Islet of Langerhans (tissue), 1 donor: ENCODE results near the gene GH1.
"Not testable (repeated sequence)": the region's sequence is repeated elsewhere in the genome, so short reads cannot be mapped to it uniquely, and the experiment has no call there.

Experiments
- FAIRE-seq: peaks from one replicate; lab custom pipeline; 2011; peaks lifted over from hg19 to GRCh38; lab: Jason Lieb, UNC

Gene GH1

DNA sequence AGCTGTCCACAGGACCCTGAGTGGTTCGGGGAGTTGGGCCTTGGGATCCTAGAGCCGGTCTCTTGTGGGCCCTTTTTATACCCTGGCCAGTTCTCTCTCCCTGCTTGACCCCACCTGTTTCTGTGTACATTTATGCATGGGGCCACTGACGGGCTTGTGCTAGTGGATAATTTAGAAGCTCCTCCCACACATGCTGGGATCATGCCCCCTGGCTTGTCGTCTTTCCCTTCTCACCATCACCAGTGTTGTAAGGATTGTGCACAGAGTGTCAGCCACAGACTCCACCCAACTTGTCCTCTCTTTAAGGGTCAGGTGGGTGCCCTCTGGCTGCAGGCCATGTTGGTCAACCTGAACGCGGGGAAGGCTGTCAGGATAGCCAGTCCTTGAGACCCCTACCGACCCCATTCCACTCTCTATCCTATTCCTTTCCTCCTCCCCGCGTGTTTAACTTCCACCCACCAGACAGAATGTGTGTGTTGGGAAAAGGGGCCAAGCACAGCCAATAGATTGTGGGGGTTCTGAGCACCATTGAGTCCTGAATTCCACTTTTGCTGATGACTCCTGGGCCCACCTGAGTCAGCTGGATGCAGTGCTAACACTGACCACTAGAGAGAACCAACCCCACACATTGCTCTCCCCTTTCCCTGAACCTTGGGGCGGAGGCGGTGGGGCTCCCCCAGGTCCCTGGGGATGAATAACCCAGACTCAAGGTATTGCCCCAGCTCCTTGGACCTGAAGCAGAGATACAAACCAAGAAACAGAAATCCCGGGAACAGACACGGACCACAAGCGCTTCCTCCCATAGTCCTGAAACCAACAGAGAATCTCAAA, 21.9 kb downstream of the GH1 start, which contains the start of gene CSH1:
Gene CSH1, minus strand, starts transcription at position 51 of the 831 bp plus-strand sequence. CDS start 63 bp downstream, outside the sequence.
- FAIRE-seq, result not testable (repeated sequence)

DNA sequence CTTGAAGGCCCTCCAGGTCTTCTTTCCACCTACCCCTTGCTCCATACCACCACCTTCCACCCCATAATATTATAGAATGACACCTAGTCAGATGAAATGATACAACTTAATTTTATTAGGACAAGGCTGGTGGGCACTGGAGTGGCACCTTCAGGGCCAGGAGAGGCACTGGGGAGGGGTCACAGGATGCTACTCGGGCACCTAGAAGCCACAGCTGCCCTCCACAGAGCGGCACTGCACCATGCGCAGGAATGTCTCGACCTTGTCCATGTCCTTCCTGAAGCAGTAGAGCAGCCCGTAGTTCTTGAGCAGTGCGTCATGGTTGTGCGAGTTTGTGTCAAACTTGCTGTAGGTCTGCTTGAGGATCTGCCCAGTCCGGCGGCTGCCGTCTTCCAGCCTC, 23.8 kb downstream of the GH1 start:
- not testable (repeated sequence) for FAIRE-seq

DNA sequence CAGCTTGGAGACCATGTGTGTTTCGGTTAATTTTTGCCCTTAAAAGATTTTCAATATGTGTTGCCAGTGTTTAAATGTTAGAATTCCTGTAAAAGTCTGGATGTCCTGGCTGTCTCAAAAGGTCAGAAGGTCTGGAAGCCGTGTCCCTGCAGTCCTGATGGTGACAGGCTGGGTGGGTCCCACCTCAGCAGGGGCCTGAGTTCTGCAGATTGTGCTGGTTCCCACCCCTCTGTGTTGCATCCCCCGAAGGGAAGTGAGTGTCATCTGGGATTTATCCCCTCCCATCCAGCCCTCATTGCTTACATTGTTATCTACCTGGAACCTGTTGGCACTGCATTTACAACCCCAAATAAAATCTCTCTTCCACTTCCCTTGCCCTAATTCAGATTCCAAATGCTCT, 24.6 kb downstream of the GH1 start:
- FAIRE-seq, result not testable (repeated sequence)

DNA sequence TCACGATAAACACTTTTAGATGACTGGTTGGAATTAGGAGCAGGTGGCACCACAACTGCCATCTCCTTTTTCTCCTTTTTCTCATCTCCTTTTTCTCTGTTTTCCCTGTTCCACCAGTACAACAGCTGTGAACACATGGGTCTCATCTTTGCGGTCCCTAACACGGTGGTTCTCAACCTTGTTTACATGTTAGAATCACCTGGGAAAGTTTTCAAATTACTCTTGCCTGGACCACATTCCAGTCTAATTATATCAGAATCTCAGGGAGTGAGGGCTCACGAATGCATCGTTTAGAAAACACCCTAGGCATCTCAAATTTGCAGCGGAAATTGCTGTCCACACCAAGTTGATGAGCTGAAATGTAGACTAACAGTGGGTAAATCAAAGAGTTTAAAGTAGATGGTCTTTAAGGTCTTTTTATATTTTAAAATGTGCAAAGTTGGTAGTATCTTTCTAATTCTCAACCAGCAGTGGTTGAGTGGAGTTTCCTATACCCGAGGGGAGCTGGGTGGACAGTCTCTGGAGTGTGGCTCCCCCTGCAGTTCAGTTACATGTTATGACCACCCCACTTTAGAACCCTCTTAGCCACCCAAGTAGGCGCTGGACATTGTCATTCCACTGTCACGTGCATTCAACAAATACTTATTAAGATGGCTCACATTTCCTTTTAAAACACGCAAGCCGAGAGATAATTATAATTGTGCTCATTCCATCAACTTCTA, 26.2 kb downstream of the GH1 start:
- FAIRE-seq, result not testable (repeated sequence)

DNA sequence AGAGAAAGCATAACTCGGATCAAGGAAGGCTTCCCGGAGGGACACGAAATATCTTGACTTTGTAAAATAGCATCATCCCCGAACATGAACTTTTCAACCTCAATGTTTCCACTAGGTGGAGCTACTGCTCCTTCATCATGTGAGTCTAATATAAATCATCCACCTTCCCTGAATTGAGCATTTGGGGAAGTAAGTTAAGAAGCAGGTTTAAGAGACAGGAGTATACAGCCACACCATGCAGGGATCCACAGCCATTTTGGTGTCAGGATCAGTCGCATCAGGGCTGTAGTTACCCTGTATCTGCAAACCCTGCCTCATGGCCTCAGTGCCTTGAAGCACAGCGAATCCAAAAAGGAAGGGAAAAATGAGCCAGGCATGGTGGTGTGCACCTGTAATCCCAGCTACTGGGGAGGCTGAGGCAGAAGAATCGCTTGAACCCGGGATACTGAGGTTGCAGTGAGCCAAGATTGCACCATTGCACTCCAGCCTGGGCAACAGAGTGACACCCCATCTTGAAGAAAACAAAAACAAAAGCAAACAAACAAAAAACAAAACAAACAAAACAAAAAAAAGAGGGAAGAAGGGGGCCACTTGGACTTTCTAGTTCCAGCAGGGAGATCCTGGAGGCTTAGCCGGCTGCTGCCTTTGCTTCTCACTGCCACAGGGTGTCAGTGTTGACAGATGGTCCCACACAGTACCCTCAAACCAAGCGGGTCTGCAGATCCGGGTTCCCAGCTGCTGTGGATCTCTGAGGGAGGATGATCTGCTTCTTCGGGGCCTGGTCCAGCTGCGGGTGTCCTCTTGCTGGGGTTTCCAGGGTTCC, 29.4 kb downstream of the GH1 start:
- not testable (repeated sequence) for FAIRE-seq

DNA sequence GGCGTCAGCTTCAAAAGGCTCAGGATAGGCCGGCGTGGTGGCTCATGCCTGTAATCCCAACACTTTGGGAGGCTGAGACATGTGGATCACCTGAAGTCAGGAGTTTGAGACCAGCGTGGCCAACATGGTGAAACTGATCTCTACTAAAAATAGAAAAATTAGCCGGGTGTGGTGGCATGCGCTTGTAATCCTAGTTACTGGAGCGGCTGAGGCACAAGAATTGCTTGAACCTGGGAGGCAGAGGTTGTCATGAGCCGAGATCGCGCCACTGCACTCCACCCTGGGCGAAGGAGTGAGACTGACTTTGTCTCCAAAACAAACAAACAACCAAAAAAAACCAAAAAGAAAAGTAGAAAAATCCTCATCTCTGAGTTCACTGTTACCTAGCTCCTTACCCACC, 33.5 kb downstream of the GH1 start:
- not testable (repeated sequence) for FAIRE-seq

DNA sequence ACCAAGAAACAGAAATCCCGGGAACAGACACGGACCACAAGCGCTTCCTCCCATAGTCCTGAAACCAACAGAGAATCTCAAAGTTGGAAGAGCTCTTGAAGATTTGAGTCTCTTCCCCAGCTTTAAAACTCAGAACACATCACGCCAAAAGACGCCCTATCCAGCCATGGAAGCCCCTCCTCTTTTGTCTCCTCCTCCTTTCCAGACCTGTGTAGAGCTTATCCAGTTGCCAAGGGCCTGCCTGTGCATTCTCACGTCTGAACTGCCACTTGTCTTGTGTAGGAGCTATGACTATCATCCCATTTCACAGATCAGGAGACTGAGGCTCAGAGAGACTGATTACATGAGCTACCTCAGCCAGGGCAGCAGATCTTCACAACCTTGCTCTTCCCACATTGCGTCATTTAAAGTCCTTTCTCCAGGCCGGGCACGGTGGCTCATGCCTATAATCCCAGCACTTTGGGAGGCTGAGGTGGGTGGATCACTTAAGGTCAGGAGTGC, 36.0 kb downstream of the GH1 start:
- FAIRE-seq, result not testable (repeated sequence)

DNA sequence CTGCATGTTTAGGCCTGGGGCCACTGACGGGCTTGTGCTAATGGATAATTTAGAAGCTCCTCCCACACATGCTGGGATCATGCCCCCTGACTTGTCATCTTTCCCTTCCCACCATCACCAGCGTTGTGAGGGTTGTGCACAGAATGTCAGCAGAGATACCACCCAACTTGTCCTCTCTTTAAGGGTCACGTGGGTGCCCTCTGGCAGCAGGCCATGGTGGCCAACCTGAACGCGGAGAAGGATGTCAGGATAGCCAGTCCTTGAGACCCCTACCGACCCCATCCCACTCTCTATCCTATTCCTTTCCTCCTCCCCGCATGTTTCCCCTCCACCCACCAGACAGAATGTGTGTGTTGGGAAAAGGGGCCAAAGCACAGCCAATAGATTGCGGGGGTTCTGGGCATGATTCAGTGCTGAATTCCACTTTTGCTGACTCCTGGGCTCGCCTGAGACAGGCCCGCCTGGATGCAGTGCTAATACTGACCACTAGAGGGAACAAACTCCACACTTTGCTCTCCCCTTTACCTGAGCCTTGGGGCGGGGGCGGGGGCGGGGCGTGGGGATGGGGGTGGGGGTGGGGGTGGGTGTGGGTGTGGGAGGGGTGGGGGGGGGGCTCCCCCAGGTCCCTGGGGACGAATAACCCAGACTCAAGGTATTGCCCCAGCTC, 36.6 kb downstream of the GH1 start, which contains the start of gene GH2:
Gene GH2, minus strand, starts transcription at position 10 of the 667 bp plus-strand sequence. CDS start 143 bp downstream, outside the sequence.
- FAIRE-seq, result no peak

DNA sequence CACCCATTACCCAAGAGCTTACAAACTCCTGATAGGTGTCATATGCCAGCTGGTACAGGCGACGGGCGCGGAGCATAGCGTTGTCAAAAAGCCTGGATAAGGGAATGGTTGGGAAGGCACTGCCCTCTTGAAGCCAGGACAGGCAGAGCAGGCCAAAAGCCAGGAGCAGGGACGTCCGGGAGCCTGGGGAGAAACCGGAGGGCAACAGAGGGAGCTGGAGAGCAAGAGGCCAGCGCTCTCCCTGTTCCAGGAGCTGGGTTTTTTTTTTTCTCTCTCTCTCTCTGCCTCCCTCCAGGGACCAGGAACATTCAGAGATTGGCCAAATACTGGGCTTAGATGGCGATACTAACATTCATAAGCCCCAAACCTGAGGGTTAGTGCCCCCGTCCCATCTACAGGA, 37.3 kb downstream of the GH1 start:
- FAIRE-seq, result not testable (repeated sequence)

DNA sequence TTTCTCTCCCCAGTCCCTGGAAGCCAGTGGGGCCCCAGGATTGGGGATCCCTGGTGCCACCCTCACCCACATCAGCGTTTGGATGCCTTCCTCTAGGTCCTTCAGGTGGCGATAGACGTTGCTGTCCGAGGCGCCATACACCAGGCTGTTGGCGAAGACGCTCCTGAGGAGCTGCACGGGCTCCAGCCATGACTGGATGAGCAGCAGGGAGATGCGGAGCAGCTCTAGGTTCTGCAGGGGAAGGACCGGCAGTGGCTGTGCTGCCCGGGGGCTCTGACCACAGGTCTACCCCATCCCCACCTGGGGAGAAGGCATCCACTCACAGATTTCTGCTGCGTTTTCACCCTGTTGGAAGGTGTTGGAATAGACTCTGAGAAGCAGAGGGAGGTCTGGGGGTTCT, 37.9 kb downstream of the GH1 start:
- no peak for FAIRE-seq

DNA sequence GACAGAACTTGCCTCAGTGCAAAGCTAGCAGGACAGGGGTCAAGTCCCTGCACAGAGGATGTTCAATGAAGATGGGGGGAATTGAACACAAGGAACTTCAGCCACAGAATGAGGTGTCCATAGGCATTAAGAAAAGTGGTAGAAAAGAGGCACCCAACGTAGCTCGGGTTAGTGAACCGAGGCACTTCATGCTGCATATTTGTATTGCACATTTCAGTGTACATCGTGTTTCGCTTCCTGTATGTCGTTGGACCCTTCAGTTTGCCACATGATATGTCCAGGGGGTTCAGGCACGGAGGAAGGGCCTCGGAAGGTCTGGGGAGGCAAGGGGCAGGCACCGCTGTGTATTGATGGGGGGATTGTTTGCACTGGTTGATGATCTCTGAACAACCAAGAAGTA, 40.2 kb downstream of the GH1 start:
- not testable (repeated sequence) for FAIRE-seq

DNA sequence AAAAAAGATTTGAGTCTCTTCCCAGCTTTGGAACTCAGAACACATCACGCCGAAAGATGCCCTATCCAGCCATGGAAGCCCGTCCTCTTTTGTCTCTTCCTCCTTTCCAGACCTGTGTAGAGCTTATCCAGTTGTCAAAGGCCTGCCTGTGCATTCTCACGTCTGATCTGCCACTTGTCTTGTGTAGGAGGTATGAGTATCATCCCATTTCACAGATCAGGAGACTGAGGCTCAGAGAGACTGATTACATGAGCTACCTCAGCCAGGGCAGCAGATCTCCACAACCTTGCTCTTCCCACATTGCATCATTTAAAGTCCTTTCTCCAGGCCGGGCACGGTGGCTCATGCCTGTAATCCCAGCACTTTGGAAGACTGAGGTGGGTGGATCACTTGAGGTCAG, 43.9 kb downstream of the GH1 start:
- FAIRE-seq, result not testable (repeated sequence)

DNA sequence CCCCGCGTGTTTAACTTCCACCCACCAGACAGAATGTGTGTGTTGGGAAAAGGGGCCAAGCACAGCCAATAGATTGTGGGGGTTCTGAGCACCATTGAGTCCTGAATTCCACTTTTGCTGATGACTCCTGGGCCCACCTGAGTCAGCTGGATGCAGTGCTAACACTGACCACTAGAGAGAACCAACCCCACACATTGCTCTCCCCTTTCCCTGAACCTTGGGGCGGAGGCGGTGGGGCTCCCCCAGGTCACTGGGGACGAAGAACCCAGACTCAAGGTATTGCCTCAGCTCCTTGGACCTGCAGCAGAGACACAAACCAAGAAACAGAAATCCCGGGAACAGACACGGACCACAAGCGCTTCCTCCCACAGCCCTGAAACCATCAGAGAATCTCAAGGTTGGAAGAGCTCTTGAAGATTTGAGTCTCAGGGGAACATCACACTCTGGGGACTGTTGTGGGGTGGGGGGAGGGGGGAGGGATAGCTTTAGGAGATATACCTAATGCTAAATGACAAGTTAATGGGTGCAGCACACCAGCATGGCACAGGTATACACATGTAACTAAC, 44.5 kb downstream of the GH1 start:
- FAIRE-seq, result not testable (repeated sequence)

DNA sequence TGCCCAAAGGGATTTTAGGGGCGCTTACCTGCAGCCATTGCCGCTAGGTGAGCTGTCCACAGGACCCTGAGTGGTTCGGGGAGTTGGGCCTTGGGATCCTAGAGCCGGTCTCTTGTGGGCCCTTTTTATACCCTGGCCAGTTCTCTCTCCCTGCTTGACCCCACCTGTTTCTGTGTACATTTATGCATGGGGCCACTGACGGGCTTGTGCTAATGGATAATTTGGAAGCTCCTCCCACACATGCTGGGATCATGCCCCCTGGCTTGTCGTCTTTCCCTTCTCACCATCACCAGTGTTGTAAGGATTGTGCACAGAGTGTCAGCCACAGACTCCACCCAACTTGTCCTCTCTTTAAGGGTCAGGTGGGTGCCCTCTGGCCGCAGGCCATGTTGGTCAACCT, 45.1 kb downstream of the GH1 start, which contains the start of gene CSH2:
Gene CSH2, minus strand, starts transcription at position 101 of the 400 bp plus-strand sequence. Its CDS starts 63 bp downstream, at position 38.
- not testable (repeated sequence) for FAIRE-seq

DNA sequence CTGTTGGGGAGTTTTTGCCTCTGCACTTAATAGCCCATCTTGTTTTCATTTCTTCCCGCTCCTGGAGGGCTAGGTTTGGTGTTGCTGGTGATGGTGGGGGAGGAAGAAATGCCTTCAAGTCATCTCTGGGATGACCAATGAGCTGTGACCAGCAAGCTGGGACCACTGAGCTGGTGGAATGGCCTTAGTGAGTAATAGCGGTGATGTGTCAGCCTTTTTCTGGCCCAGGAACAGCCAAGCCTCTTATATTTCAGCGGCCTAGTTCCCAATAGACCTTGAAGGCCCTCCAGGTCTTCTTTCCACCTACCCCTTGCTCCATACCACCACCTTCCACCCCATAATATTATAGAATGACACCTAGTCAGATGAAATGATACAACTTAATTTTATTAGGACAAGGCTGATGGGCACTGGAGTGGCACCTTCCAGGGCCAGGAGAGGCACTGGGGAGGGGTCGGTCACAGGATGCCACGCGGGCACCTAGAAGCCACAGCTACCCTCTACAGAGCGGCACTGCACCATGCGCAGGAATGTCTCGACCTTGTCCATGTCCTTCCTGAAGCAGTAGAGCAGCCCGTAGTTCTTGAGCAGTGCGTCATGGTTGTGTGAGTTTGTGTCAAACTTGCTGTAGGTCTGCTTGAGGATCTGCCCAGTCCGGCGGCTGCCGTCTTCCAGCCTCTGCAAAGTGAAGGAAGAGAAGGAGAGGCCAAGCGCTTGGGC, 46.8 kb downstream of the GH1 start:
- FAIRE-seq, result not testable (repeated sequence)

DNA sequence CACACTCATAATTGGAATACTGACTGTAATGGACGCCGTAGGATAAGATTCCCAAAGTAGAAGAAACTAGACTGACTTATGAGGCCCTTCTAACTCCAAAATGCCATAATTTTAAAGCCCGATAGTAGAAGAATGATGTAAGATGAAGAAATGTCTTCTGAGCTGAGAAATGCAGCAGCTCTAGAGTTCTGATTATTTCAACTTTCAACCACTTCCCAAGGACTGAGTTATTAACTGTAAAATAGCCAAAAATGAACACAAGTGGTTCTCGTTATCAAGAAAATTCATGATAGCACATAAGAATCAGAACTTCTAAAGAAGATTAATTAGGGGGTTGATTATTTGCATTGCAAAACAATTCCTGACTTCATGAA, 48.4 kb downstream of the GH1 start:
- FAIRE-seq, result not testable (repeated sequence)

DNA sequence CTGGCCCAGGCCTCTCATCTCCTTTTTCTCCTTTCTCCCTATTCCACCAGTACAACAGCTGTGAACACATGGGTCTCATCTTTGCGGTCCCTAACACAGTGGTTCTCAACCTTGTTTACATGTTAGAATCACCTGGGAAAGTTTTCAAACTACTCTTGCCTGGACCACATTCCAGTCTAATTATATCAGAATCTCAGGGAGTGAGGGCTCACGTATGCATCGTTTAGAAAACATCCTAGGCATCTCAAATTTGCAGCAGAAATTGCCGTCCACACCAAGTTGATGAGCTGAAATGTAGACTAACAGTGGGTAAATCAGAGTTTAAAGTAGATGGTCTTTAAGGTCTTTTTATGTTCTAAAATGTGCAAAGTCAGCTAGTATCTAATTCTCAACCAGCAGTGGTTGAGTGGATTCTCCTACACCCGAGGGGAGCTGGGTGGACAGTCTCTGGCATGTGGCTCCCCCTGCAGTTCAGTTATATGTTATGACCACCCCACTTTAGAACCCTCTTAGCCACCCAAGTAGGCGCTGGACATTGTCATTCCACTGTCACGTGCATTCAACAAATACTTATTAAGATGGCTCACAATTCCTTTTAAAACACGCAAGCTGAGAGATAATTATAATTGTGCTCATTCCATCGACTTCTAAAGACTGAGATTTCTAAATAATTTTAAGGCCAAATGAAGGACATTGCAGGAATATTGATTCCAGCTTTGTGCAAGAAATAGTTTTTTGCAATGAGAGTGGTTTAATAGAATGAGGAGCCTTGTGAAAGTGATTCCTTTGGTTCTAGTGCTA, 48.9 kb downstream of the GH1 start:
- FAIRE-seq, result not testable (repeated sequence)
